Spleen (tissue), 11 donors: ENCODE data around the gene UNC13C. TPM values are rescaled to one million over a fixed set of nuclear protein-coding genes. Genes with fewer than 3 reads are reported as not detected.

Experiments used
- DNase-seq: peaks from one replicate; pipeline ENCODE4 v3.0.0-alpha.2; 2020
- H3K27ac ChIP-seq, 8 donors: fragments of 200-600 bp; sonication (generic) in 7 of 8; 1 replicate in 4 of 8; 2 replicates in 4 of 8; pipeline versions ENCODE4 v1.5.0 to v1.8.0; 2016 to 2021; ENCODE audit warnings: inconsistent platforms in 4 of 8, mild to moderate bottlenecking in 4 of 8, moderate library complexity in 1 of 8
- H3K27me3 ChIP-seq, 7 donors: fragments of 200-600 bp; sonication (generic) in 6 of 7; replicated peaks in 1 of 7; 1 replicate in 4 of 7; 2 replicates in 3 of 7; pipeline versions ENCODE4 v1.5.0 to v1.8.0; 2016 to 2021; ENCODE audit warnings: inconsistent platforms in 3 of 7, mild to moderate bottlenecking in 1 of 7
- H3K36me3 ChIP-seq, 6 donors: fragments of 200-600 bp; sonication (generic) in 5 of 6; 1 replicate in 4 of 6; 2 replicates in 2 of 6; pipeline versions ENCODE4 v1.5.0 to v1.8.0; 2016 to 2021; ENCODE audit warnings: inconsistent platforms in 2 of 6
- H3K4me1 ChIP-seq, 6 donors: fragments of 200-600 bp; sonication (generic) in 5 of 6; 1 replicate in 3 of 6; 2 replicates in 3 of 6; pipeline versions ENCODE4 v1.5.0 to v1.8.0; 2016 to 2021; ENCODE audit warnings: inconsistent platforms in 3 of 6
- H3K4me3 ChIP-seq, 8 donors: fragments of 200-600 bp; sonication (generic) in 7 of 8; 1 replicate in 4 of 8; 2 replicates in 4 of 8; pipeline versions ENCODE4 v1.5.0 to v1.8.0; 2016 to 2021; ENCODE audit warnings: inconsistent platforms in 4 of 8, mild to moderate bottlenecking in 4 of 8, moderate library complexity in 2 of 8
- H3K9me3 ChIP-seq, 8 donors: fragments of 200-600 bp; sonication (generic) in 7 of 8; 1 replicate in 4 of 8; 2 replicates in 4 of 8; pipeline versions ENCODE4 v1.5.0 to v1.8.0; 2016 to 2021; ENCODE audit warnings: inconsistent platforms in 4 of 8
- POLR2A ChIP-seq, 3 donors: fragments of 450-650 bp; IDR thresholded peaks; one replicate each; pipeline ENCODE4 v1.5.1; 2017; ENCODE audit warnings: antibody characterized with exemption in 3 of 3, mild to moderate bottlenecking in 1 of 3
- POLR2AphosphoS5 ChIP-seq, 3 donors: sonication (generic); formaldehyde crosslinking; IDR thresholded peaks; one replicate each; pipeline ENCODE4 v1.5.1; 2017; ENCODE audit warnings: antibody characterized with exemption in 3 of 3
- WGBS, 5 donors: extraction: QIAGEN DNeasy Blood & Tissue Kit in 3 of 5; methylation state at CpG; one replicate each; pipeline versions ENCODE4 v1.1.5 to v1.1.7; 2013 to 2018; 5-methylcytosine and 5-hydroxymethylcytosine counted together
- intact Hi-C: fragments of 100-400 bp; cut with DNase I; formaldehyde crosslinking; loops from one replicate; pipeline ENCODE4 v1.15.0; 2023; ENCODE audit warnings: low total_unique reads
- polyA plus RNA-seq, 3 donors: library from polyadenylated mRNA; stranded (reverse); fragments of 200-250 nt; gene quantifications; one replicate each; pipeline ENCODE4 v1.2.1, GENCODE V29; 2013
- total RNA-seq, 7 donors: library from RNA; depleted of rRNA in 3 of 7; stranded (reverse); fragments of >200 nt in 3 of 7; fragmentation: NEBNext Ultra II Directional in 4 of 7; extraction: Animal tissue kit (Norgen Biotek cat#: 25700) in 4 of 7; gene quantifications; one replicate each; pipeline versions ENCODE4 v1.1.0 to v1.2.1, GENCODE V29; 2016 to 2021
- TF ChIP-seq, protein P1 (sequence below), 11 experiments: fragments of 200-600 bp in 7 of 11; fragments of 450-650 bp in 4 of 11; sonication (generic) in 4 of 11; IDR thresholded peaks in 8 of 11; conservative IDR thresholded peaks in 3 of 11; 1 replicate in 7 of 11; 2 replicates in 4 of 11; pipeline versions ENCODE4 v1.4.0 to v1.8.0; 2016 to 2021; ENCODE audit warnings: antibody characterized with exemption in 11 of 11, inconsistent platforms in 4 of 11, mild to moderate bottlenecking in 1 of 11
- donor health status: healthy with polysubstance abuse.
- donor health status: DM: no; HTN: no; CAD: no; lungs with moderate emphysema.
- donor health status: DM: no; HTN: no; CAD: no.
- donor health status: Bipolar disorder and iron deficiency.
- donor health status: healthy.
- donor health status: DM: no; HTN: no; CAD: no.
- donor health status: DM: yes; HTN: yes; CAD: no.

Gene UNC13C
- total and polyA plus RNA-seq, 10 donors, result 0.06 TPM; not detected in 9

DNA sequence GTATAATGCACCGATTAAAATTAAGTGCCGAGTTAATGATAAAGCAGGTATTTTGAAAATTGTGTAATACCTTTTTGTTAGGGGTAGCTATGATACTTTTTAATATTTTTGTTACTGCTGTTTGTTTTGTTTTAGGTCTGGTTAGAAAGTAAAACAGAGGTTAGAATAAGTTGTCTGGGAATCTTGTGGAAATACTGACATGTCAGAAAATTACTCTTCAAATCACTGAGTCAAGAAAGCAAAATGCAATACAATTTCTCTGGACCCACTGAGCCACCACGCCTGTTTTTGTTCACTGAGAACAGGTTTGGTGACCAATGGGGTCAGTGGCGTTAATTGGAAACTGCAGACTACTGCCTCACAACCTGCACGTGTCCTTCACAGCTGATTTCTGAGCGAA is 601.6 kb downstream of the UNC13C start:
- Histone ChIP-seq H3K4me3 (no peak overlapping the region), H3K4me1 (no peaks in the 10 kb centered on the region), H3K36me3 (no peaks in the 10 kb centered on the region), H3K27ac (no peak overlapping the region), H3K9me3 (peaks cover 0 to 9% (median 0%) of the 10 kb centered on the region in 8 donors), H3K27me3 (no peaks in the 10 kb centered on the region)
- TF ChIP-seq POLR2AphosphoS5 (IDR thresholded peaks at IDR 0.05), result no peak
- TF ChIP-seq, protein P1, sequence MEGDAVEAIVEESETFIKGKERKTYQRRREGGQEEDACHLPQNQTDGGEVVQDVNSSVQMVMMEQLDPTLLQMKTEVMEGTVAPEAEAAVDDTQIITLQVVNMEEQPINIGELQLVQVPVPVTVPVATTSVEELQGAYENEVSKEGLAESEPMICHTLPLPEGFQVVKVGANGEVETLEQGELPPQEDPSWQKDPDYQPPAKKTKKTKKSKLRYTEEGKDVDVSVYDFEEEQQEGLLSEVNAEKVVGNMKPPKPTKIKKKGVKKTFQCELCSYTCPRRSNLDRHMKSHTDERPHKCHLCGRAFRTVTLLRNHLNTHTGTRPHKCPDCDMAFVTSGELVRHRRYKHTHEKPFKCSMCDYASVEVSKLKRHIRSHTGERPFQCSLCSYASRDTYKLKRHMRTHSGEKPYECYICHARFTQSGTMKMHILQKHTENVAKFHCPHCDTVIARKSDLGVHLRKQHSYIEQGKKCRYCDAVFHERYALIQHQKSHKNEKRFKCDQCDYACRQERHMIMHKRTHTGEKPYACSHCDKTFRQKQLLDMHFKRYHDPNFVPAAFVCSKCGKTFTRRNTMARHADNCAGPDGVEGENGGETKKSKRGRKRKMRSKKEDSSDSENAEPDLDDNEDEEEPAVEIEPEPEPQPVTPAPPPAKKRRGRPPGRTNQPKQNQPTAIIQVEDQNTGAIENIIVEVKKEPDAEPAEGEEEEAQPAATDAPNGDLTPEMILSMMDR (IDR thresholded peaks at IDR 0.05 in 8 of 11, conservative IDR thresholded peaks at IDR 0.05 in 3 of 11), result no peak
- no peak for DNase-seq
- WGBS, 5 donors, result 88 to 92% (median 91%) methylated on average over 6 of the region's 6 CpGs
- intact Hi-C loops, result no loop called here

DNA sequence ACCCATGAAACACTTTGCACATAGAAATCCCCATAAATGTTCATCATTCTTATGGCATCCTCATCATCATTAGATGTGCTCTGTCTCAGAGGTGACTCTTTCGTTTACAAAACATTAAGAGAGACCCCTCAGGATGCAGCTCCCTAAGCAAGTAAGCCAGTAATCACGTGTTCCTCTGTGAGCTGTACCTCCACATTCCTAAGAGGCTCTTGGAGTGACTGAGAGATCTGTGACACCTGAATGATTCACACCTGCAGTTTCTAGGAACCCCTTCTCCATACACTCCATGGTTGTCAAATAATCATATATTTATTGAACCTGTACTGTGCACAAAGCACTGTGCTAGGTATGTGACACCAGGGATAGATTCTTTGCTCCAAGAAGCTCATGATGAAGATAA is 602.4 kb downstream of the UNC13C start:
- Histone ChIP-seq H3K36me3 (no peaks in the 10 kb centered on the region), H3K4me1 (no peaks in the 10 kb centered on the region), H3K27ac (no peak overlapping the region), H3K4me3 (no peak overlapping the region), H3K27me3 (no peaks in the 10 kb centered on the region), H3K9me3 (peaks cover 0 to 9% (median 0%) of the 10 kb centered on the region in 8 donors)
- WGBS, 5 donors, result 75 to 83% (median 78%) methylated on average over 2 of the region's 2 CpGs
- no peak for DNase-seq
- intact Hi-C loops, result no loop called here
- TF ChIP-seq POLR2AphosphoS5 (IDR thresholded peaks at IDR 0.05) (no peak), POLR2A (IDR thresholded peaks at IDR 0.05) (no peak)
- TF ChIP-seq, protein P1 (IDR thresholded peaks at IDR 0.05 in 8 of 11, conservative IDR thresholded peaks at IDR 0.05 in 3 of 11), result no peak

DNA sequence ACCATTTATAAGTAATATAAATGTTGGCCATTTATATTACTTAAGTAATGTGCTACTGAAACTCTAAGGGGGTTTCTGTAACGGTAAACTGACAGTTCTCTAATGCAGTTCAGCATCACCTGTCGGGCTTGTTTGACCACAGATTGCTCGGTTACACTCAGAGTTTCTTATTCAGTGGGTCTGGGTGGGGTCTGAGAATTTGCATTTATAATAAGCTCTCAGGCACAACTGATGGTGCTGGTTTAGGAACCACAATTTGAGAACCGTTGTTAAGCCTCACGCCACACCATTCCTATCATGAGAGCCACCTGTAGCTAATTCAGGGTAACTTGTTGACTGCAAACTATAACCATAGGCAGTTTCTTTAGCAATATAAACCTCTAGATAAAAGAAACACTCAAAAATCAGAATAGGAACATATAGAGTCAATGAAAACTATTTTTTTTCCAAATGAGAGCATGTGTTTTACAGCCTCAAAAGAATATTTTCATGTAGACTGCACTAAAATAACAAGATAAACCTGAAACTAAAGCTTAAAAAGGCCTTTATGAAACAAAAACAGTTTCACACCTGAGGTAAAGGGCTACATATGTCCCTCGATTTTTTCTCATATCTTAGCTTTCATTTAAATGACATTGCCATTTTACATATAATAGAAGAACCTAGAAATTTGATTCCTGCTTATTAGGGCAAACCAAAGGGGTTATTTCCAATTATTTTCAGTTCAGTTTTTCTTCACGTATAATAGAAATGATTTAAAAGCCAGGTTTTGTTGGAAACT is 604.8 kb downstream of the UNC13C start:
- no peaks in the 10 kb centered on the region for H3K4me1 ChIP-seq

DNA sequence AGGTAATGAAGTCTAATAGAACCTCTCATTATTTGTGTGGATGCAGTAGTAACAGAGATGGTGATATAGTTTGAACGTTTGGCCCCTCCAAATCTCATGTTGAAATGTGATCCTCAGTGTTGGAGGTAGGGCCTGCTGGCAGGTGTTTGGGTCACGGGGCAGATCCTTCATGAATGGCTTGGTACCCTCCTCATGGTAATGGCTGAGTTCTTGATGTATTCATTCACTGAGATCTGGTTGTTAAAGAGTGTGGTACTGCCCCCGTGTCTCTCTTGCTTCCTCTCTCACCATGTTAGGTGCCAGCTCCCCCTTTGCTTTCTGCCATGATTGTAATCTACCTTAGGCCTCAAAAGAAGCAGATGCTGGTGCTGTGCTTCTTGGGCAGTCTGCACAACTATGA is 606.8 kb downstream of the UNC13C start:
- Histone ChIP-seq H3K36me3 (no peaks in the 10 kb centered on the region), H3K9me3 (peaks cover 0 to 11% (median 0%) of the 10 kb centered on the region in 8 donors), H3K4me1 (no peaks in the 10 kb centered on the region), H3K27ac (no peak overlapping the region), H3K4me3 (no peak overlapping the region), H3K27me3 (no peaks in the 10 kb centered on the region)
- intact Hi-C loops, result no loop called here
- WGBS, 5 donors, result 68 to 89% (median 77%) methylated on average over 3 of the region's 3 CpGs
- no peak for DNase-seq
- TF ChIP-seq POLR2AphosphoS5 (IDR thresholded peaks at IDR 0.05), result no peak
- TF ChIP-seq POLR2A (IDR thresholded peaks at IDR 0.05), result no peak
- TF ChIP-seq, protein P1 (IDR thresholded peaks at IDR 0.05 in 8 of 11, conservative IDR thresholded peaks at IDR 0.05 in 3 of 11), result no peak

More for the DNA sequence above, 604.8 kb downstream of the UNC13C start:
- intact Hi-C loops, result no loop called here
- DNase-seq, result no peak
- Histone ChIP-seq H3K9me3 (peaks cover 0 to 9% (median 0%) of the 10 kb centered on the region in 8 donors), H3K27me3 (no peaks in the 10 kb centered on the region), H3K4me3 (no peak overlapping the region), H3K36me3 (no peaks in the 10 kb centered on the region), H3K27ac (no peak overlapping the region)
- WGBS, 5 donors, result 67 to 84% (median 75%) methylated on average over 7 of the region's 7 CpGs
- TF ChIP-seq POLR2AphosphoS5 (IDR thresholded peaks at IDR 0.05), result no peak
- TF ChIP-seq, protein P1 (IDR thresholded peaks at IDR 0.05 in 8 of 11, conservative IDR thresholded peaks at IDR 0.05 in 3 of 11), result no peak
- TF ChIP-seq POLR2A (IDR thresholded peaks at IDR 0.05), result no peak
